ENCODE data around the gene RCBTB2.

RCBTB2 gene

GRCh38 chr13:48571126-48571913, 38.4 kb upstream of the RCBTB2 start:
- TF ChIP-seq TEAD4 (IDR thresholded peaks at IDR 0.05) (no peak), TCF12 (IDR thresholded peaks at IDR 0.05; ENCODE audit: low read depth) (no peak), CEBPB (IDR thresholded peaks at IDR 0.05) (no peak), EGR1 (IDR thresholded peaks at IDR 0.05) (no peak), ZBTB7A (IDR thresholded peaks at IDR 0.05; ENCODE audit: low read depth) (no peak), USF1 (IDR thresholded peaks at IDR 0.05) (no peak), RAD21 (IDR thresholded peaks at IDR 0.05; ENCODE audit: low read depth) (no peak), TAF1 (IDR thresholded peaks at IDR 0.05; ENCODE audit: low read depth) (no peak), FOXM1 (IDR thresholded peaks at IDR 0.05; ENCODE audit: borderline replicate concordance, low read depth) (no peak)
- TF ChIP-seq, protein P1, sequence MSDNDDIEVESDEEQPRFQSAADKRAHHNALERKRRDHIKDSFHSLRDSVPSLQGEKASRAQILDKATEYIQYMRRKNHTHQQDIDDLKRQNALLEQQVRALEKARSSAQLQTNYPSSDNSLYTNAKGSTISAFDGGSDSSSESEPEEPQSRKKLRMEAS (IDR thresholded peaks at IDR 0.05): no peak
- TF ChIP-seq, protein P2, sequence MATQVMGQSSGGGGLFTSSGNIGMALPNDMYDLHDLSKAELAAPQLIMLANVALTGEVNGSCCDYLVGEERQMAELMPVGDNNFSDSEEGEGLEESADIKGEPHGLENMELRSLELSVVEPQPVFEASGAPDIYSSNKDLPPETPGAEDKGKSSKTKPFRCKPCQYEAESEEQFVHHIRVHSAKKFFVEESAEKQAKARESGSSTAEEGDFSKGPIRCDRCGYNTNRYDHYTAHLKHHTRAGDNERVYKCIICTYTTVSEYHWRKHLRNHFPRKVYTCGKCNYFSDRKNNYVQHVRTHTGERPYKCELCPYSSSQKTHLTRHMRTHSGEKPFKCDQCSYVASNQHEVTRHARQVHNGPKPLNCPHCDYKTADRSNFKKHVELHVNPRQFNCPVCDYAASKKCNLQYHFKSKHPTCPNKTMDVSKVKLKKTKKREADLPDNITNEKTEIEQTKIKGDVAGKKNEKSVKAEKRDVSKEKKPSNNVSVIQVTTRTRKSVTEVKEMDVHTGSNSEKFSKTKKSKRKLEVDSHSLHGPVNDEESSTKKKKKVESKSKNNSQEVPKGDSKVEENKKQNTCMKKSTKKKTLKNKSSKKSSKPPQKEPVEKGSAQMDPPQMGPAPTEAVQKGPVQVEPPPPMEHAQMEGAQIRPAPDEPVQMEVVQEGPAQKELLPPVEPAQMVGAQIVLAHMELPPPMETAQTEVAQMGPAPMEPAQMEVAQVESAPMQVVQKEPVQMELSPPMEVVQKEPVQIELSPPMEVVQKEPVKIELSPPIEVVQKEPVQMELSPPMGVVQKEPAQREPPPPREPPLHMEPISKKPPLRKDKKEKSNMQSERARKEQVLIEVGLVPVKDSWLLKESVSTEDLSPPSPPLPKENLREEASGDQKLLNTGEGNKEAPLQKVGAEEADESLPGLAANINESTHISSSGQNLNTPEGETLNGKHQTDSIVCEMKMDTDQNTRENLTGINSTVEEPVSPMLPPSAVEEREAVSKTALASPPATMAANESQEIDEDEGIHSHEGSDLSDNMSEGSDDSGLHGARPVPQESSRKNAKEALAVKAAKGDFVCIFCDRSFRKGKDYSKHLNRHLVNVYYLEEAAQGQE (IDR thresholded peaks at IDR 0.05; ENCODE audit: low read depth): no peak

DNA sequence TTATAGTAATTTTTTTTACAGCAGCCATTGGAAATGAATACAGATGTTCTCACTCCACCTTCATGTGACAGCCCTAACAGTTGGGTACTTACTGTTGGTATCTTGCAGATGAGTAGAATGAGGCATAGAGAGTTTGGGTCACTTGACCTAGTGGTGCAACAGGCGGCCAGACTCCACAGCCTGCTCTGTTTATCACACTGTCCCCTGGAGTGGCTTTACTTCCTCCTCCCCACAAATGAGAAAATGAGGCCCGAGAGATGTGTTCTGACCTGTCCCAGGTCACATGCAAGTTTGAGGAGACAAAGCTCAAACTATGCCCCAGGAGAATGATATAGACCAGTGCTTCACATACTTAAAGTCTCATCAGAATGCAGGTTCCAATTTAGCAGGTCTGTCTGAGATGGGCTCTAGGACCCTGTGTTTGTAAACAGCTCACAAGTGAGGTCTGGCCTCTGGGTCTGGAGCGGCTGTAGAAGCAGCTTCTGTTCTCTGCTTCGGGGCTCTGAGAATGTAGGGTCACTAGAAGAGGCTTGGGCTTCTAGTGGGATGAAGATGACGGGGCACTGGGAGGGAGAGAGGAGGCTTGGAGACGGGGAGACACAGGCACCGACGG, 37.4 kb upstream of the RCBTB2 start:
- TF ChIP-seq, protein P2 (IDR thresholded peaks at IDR 0.05; ENCODE audit: low read depth): no peak
- TF ChIP-seq EP300 (IDR thresholded peaks at IDR 0.05; ENCODE audit: borderline replicate concordance) (no peak), TEAD4 (IDR thresholded peaks at IDR 0.05) (no peak), EGR1 (IDR thresholded peaks at IDR 0.05) (no peak), CEBPB (IDR thresholded peaks at IDR 0.05) (no peak), ZBTB7A (IDR thresholded peaks at IDR 0.05; ENCODE audit: low read depth) (no peak), NFIC (IDR thresholded peaks at IDR 0.05) (no peak), FOXM1 (IDR thresholded peaks at IDR 0.05; ENCODE audit: borderline replicate concordance, low read depth) (no peak), CREB1 (IDR thresholded peaks at IDR 0.05; ENCODE audit: low read depth) (no peak), USF1 (IDR thresholded peaks at IDR 0.05) (no peak), TCF12 (IDR thresholded peaks at IDR 0.05; ENCODE audit: low read depth) (no peak), YY1 (IDR thresholded peaks at IDR 0.05; ENCODE audit: low read depth) (no peak), RAD21 (IDR thresholded peaks at IDR 0.05; ENCODE audit: low read depth) (no peak), TAF1 (IDR thresholded peaks at IDR 0.05; ENCODE audit: low read depth) (no peak)
- TF ChIP-seq, protein P1 (IDR thresholded peaks at IDR 0.05): no peak

GRCh38 chr13:48569104-48569666, 36.3 kb upstream of the RCBTB2 start:
- no peak for TF ChIP-seq NFIC (IDR thresholded peaks at IDR 0.05)
- no peak for TF ChIP-seq RAD21 (IDR thresholded peaks at IDR 0.05; ENCODE audit: low read depth)

- no peak for TF ChIP-seq ZBTB7A (IDR thresholded peaks at IDR 0.05; ENCODE audit: low read depth)
- no peak for TF ChIP-seq TAF1 (IDR thresholded peaks at IDR 0.05; ENCODE audit: low read depth)
- TF ChIP-seq YY1 (IDR thresholded peaks at IDR 0.05; ENCODE audit: low read depth): no peak
- no peak for TF ChIP-seq CREB1 (IDR thresholded peaks at IDR 0.05; ENCODE audit: low read depth)
- TF ChIP-seq, protein P1 (IDR thresholded peaks at IDR 0.05): no peak
- TF ChIP-seq NFIC (IDR thresholded peaks at IDR 0.05): no peak
- TF ChIP-seq, protein P2 (IDR thresholded peaks at IDR 0.05; ENCODE audit: low read depth): no peak
- TF ChIP-seq TCF12 (IDR thresholded peaks at IDR 0.05; ENCODE audit: low read depth): no peak
- no peak for TF ChIP-seq EP300 (IDR thresholded peaks at IDR 0.05; ENCODE audit: borderline replicate concordance)
- no peak for TF ChIP-seq EGR1 (IDR thresholded peaks at IDR 0.05)
- TF ChIP-seq CEBPB (IDR thresholded peaks at IDR 0.05): no peak
- no peak for TF ChIP-seq USF1 (IDR thresholded peaks at IDR 0.05)
- no peak for TF ChIP-seq RAD21 (IDR thresholded peaks at IDR 0.05; ENCODE audit: low read depth)
- no peak for TF ChIP-seq TEAD4 (IDR thresholded peaks at IDR 0.05)
- TF ChIP-seq FOXM1 (IDR thresholded peaks at IDR 0.05; ENCODE audit: borderline replicate concordance, low read depth): no peak
Observed at GRCh38 chr13:48568370-48569103, 35.7 kb upstream of the RCBTB2 start.

Data from Ishikawa (cell line).